Activated CD8-positive, alpha-beta T cell treated with anti-CD3 and anti-CD28 coated beads for 36 hours (primary cell): ENCODE measurements around the gene CFAP99. TPM values are rescaled to one million over a fixed set of nuclear protein-coding genes. Genes with fewer than 3 reads are reported as not detected.

ENCODE experiments used
- ATAC-seq: fragments of 200-7000 bp; cut with Tn5 transposase; one replicate; pipeline ENCODE4 v1.10.0; 2021; ENCODE audit warnings: mild to moderate bottlenecking, moderate library complexity
- CTCF ChIA-PET: fragments of 350-600 bp; sonication (Branson Sonifier 250); formaldehyde crosslinking; loops from one replicate; lab custom pipeline; 2021; ENCODE audit warnings: antibody characterized with exemption; lab: Charles Lee
- POLR2A ChIA-PET: fragments of 350-600 bp; sonication (Branson Sonifier 250); formaldehyde crosslinking; loops from one replicate; lab custom pipeline; 2021; ENCODE audit warnings: antibody characterized with exemption; lab: Charles Lee
- DNase-seq: peaks from one replicate; pipeline ENCODE4 v3.0.0-alpha.2; 2020
- H3K27ac Mint-ChIP-seq: one replicate; pipeline ENCODE4 v1.8.0; 2021; ENCODE audit warnings: mild to moderate bottlenecking, mixed read lengths
- H3K27me3 Mint-ChIP-seq: one replicate; pipeline ENCODE4 v1.8.0; 2021; ENCODE audit warnings: mixed read lengths
- H3K36me3 Mint-ChIP-seq: one replicate; pipeline ENCODE4 v1.8.0; 2021; ENCODE audit warnings: low read depth, mixed read lengths
- H3K4me1 Mint-ChIP-seq: one replicate; pipeline ENCODE4 v1.8.0; 2021; ENCODE audit warnings: low read depth, mixed read lengths
- H3K4me3 Mint-ChIP-seq: one replicate; pipeline ENCODE4 v1.8.0; 2021; ENCODE audit warnings: mild to moderate bottlenecking, moderate library complexity, mixed read lengths
- H3K9me3 Mint-ChIP-seq: one replicate; pipeline ENCODE4 v1.8.0; 2021; ENCODE audit warnings: mixed read lengths
- CTCF ChIP-seq: fragments of 200-600 bp; IDR thresholded peaks from one replicate; pipeline ENCODE4 v1.8.0; 2022; ENCODE audit warnings: antibody characterized with exemption, mild to moderate bottlenecking
- intact Hi-C: fragments of 100-400 bp; cut with micrococcal nuclease; formaldehyde crosslinking; loops from one replicate; pipeline ENCODE4 v1.10.0; 2022
- total RNA-seq, 2 experiments: library from RNA; stranded (reverse); gene quantifications; one replicate each; pipeline ENCODE4 v1.2.3, GENCODE V29; 2021

CFAP99 gene
- total RNA-seq, 2 experiments from 2014 or later, result not detected

GRCh38 chr4:2387829-2388228, 30.9 kb upstream of the CFAP99 start:
- ChIA-PET CTCF (interaction anchor here (1.2 kb wide), 1 partner anchor 54 kb away, joined by 3 read pairs; no protein-coding TSS in a partner anchor), POLR2A (interaction anchor here (1.2 kb wide), 1 partner anchor 21 kb away, joined by 3 read pairs; no protein-coding TSS in a partner anchor)
- Mint-ChIP-seq H3K27me3 (peaks cover 7% of the 10 kb centered on the region), H3K4me1 (peaks cover 19% of the 10 kb centered on the region), H3K4me3 (no peak overlapping the region), H3K36me3 (no peaks in the 10 kb centered on the region), H3K9me3 (no peaks in the 10 kb centered on the region), H3K27ac (no peak overlapping the region)
- intact Hi-C loops, result no loop called here
- no peak for DNase-seq
- no peak for ATAC-seq
- TF ChIP-seq CTCF, result no peak

GRCh38 chr4:2388429-2389182, 30.1 kb upstream of the CFAP99 start:
- no peak for DNase-seq
- Mint-ChIP-seq H3K27me3 (peaks cover 9% of the 10 kb centered on the region), H3K4me3 (no peak overlapping the region), H3K4me1 (peaks cover 15% of the 10 kb centered on the region), H3K36me3 (no peaks in the 10 kb centered on the region), H3K9me3 (no peaks in the 10 kb centered on the region), H3K27ac (no peak overlapping the region)
- intact Hi-C loops, result no loop called here
- ChIA-PET POLR2A (interaction anchor here (1.2 kb wide), 1 partner anchor 20 kb away, joined by 3 read pairs; no protein-coding TSS in a partner anchor), CTCF (interaction anchor here (0.8 to 1.2 kb wide), 2 partner anchors 53 to 169 kb away, joined by 3 to 4 read pairs; no protein-coding TSS in a partner anchor)
- no peak for TF ChIP-seq CTCF
- ATAC-seq, result peak; percentile 24

GRCh38 chr4:2389691-2390090, 29.1 kb upstream of the CFAP99 start:
- no peak overlapping the region for H3K4me3 Mint-ChIP-seq
- ChIA-PET POLR2A (no interaction called here), CTCF (interaction anchor here (1.3 kb wide), 1 partner anchor 30 kb away, joined by 3 read pairs; the partner anchor contains the start of gene CFAP99)
- no peak overlapping the region for H3K27ac Mint-ChIP-seq
- H3K36me3 Mint-ChIP-seq, result no peaks in the 10 kb centered on the region
- TF ChIP-seq CTCF, result no peak
- H3K9me3 Mint-ChIP-seq, result no peaks in the 10 kb centered on the region
- no peak for ATAC-seq
- peaks cover 9% of the 10 kb centered on the region for H3K27me3 Mint-ChIP-seq
- peaks cover 24% of the 10 kb centered on the region for H3K4me1 Mint-ChIP-seq
- no peak for DNase-seq
- intact Hi-C loops, result no loop called here

DNA sequence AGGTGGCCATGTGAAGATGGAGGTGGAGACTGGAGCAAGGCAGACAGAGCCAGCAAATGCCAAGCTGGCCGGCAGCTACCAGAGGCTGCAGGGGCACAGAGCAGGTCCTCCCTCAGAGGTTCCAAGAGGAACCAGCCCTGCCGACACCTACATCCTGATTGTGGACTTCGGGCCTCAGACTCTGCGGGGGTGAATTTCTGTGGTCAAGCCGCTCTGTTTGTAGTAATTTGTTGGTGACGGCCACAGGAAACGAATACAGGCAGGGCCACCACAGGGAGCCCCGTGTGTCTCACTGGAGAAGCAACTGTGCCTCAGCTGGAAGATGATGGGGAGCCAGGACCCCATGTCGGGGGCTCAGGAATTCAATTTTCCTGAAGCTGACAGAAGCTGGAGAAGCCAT, 28.6 kb upstream of the CFAP99 start:
- DNase-seq (no peak), ATAC-seq (no peak)
- peaks cover 24% of the 10 kb centered on the region for H3K4me1 Mint-ChIP-seq
- ChIA-PET POLR2A (no interaction called here), CTCF (interaction anchor here (1.3 kb wide), 1 partner anchor 29 kb away, joined by 3 read pairs; the partner anchor contains the start of gene CFAP99)
- H3K4me3 Mint-ChIP-seq, result no peak overlapping the region
- peaks cover 9% of the 10 kb centered on the region for H3K27me3 Mint-ChIP-seq
- no peaks in the 10 kb centered on the region for H3K9me3 Mint-ChIP-seq
- intact Hi-C loops, result no loop called here
- H3K36me3 Mint-ChIP-seq, result no peaks in the 10 kb centered on the region
- H3K27ac Mint-ChIP-seq, result no peak overlapping the region
- no peak for TF ChIP-seq CTCF

- peaks cover 24% of the 10 kb centered on the region for H3K4me1 Mint-ChIP-seq
Measured at GRCh38 chr4:2390784-2391421, 27.9 kb upstream of the CFAP99 start.

More at GRCh38 chr4:2390784-2391421, 27.9 kb upstream of the CFAP99 start:
- intact Hi-C loops, result no loop called here
- ATAC-seq (no peak), DNase-seq (no peak)
- no peak for TF ChIP-seq CTCF
- Mint-ChIP-seq H3K27ac (no peak overlapping the region), H3K9me3 (no peaks in the 10 kb centered on the region), H3K4me3 (peak overlapping the region; percentile 11), H3K36me3 (no peaks in the 10 kb centered on the region), H3K27me3 (peaks cover 9% of the 10 kb centered on the region)
- ChIA-PET POLR2A (no interaction called here), CTCF (no interaction called here)
